NCI-H2171 treated with DMSO at 0.1 percent for 48 hours (cell line): ENCODE results near the gene PAQR8.

Experiments
- DNase-seq: peaks from one replicate; lab custom pipeline; 2025; lab: John Stamatoyannopoulos, UW

PAQR8 gene

GRCh38 chr6:52347818-52348217 lies 14.1 kb upstream of the PAQR8 start:
- no peak for DNase-seq

- DNase-seq: no peak
Observed at GRCh38 chr6:52351879-52352238, 10.1 kb upstream of the PAQR8 start.

GRCh38 chr6:52352239-52353018 lies 9.5 kb upstream of the PAQR8 start:
- DNase-seq: no peak

GRCh38 chr6:52356017-52356416 lies 5.9 kb upstream of the PAQR8 start:
- no peak for DNase-seq

GRCh38 chr6:52359403-52359802 lies 2.5 kb upstream of the PAQR8 start:
- DNase-seq: no peak

GRCh38 chr6:52360028-52360427 lies 1.9 kb upstream of the PAQR8 start:
- DNase-seq: no peak

- no peak for DNase-seq
Observed at GRCh38 chr6:52360601-52361413, 1.1 kb upstream of the PAQR8 start.

GRCh38 chr6:52361414-52361944 lies 472 bp upstream of the PAQR8 start:
- no peak for DNase-seq

- peak; percentile 33 for DNase-seq
Observed at GRCh38 chr6:52362443-52363227, 684 bp downstream of the PAQR8 start.

- DNase-seq: no peak
Observed at GRCh38 chr6:52363228-52363867, 1.4 kb downstream of the PAQR8 start.

GRCh38 chr6:52364480-52365166 lies 2.7 kb downstream of the PAQR8 start:
- no peak for DNase-seq

- DNase-seq: no peak
Observed at GRCh38 chr6:52365317-52365716, 3.4 kb downstream of the PAQR8 start.

GRCh38 chr6:52365866-52366540 lies 4.1 kb downstream of the PAQR8 start:
- no peak for DNase-seq

GRCh38 chr6:52368002-52368401 lies 6.1 kb downstream of the PAQR8 start:
- DNase-seq: no peak

GRCh38 chr6:52369234-52369633 lies 7.3 kb downstream of the PAQR8 start:
- no peak for DNase-seq

GRCh38 chr6:52371656-52372191 lies 9.8 kb downstream of the PAQR8 start:
- DNase-seq: no peak

GRCh38 chr6:52373151-52373690 lies 11.3 kb downstream of the PAQR8 start:
- DNase-seq: no peak

- DNase-seq: no peak
Observed at GRCh38 chr6:52374247-52374646, 12.3 kb downstream of the PAQR8 start.

- no peak for DNase-seq
Observed at GRCh38 chr6:52375780-52376556, 14.0 kb downstream of the PAQR8 start.
